Activated B cell treated with CpG ODN at 0.5 μM for 24 hours (primary cell): Measurements from ENCODE around the gene PQBP1. TPM values are rescaled to one million over a fixed set of nuclear protein-coding genes. Genes with fewer than 3 reads are reported as not detected.
"Not testable (repeated sequence)": the region's sequence is repeated elsewhere in the genome, so short reads cannot be mapped to it uniquely, and the experiment has no call there.

ENCODE experiments used
- ATAC-seq: fragments of 200-7000 bp; cut with Tn5 transposase; one replicate; pipeline ENCODE4 v1.10.0; 2021; ENCODE audit warnings: low read depth, mild to moderate bottlenecking, moderate library complexity
- CTCF ChIA-PET: fragments of 350-600 bp; sonication (Branson Sonifier 250); formaldehyde crosslinking; loops from one replicate; lab custom pipeline; 2021; ENCODE audit warnings: antibody characterized with exemption; lab: Charles Lee
- POLR2A ChIA-PET: fragments of 350-600 bp; sonication (Branson Sonifier 250); formaldehyde crosslinking; loops from one replicate; lab custom pipeline; 2021; ENCODE audit warnings: antibody characterized with exemption; lab: Charles Lee
- DNase-seq: peaks from one replicate; pipeline ENCODE4 v3.0.0; 2022
- H3K27ac Mint-ChIP-seq: one replicate; pipeline ENCODE4 v1.8.0; 2020; ENCODE audit warnings: mixed read lengths
- H3K27me3 Mint-ChIP-seq: one replicate; pipeline ENCODE4 v1.8.0; 2021; ENCODE audit warnings: mixed read lengths
- H3K36me3 Mint-ChIP-seq: one replicate; pipeline ENCODE4 v1.8.0; 2021; ENCODE audit warnings: low read depth, mixed read lengths
- H3K4me1 Mint-ChIP-seq: one replicate; pipeline ENCODE4 v1.8.0; 2021; ENCODE audit warnings: mixed read lengths
- H3K4me3 Mint-ChIP-seq: one replicate; pipeline ENCODE4 v1.8.0; 2020; ENCODE audit warnings: mild to moderate bottlenecking, mixed read lengths
- H3K9me3 Mint-ChIP-seq: one replicate; pipeline ENCODE4 v1.8.0; 2020; ENCODE audit warnings: mixed read lengths
- CTCF ChIP-seq: fragments of 200-600 bp; IDR thresholded peaks from one replicate; pipeline ENCODE4 v1.8.0; 2022; ENCODE audit warnings: antibody characterized with exemption, mild to moderate bottlenecking
- intact Hi-C: fragments of 100-400 bp; cut with micrococcal nuclease; formaldehyde crosslinking; loops from one replicate; pipeline ENCODE4 v1.15.1; 2024
- total RNA-seq: library from RNA; stranded (reverse); gene quantifications from 2 replicates; pipeline ENCODE4 v1.2.3, GENCODE V29; 2022

PQBP1 gene
- total RNA-seq, 1 donor from 2014 or later: 81.6 TPM

- no peak for DNase-seq
- ATAC-seq: no peak
- Mint-ChIP-seq H3K4me3 (no peak overlapping the region), H3K9me3 (no peaks in the 10 kb centered on the region), H3K27me3 (no peaks in the 10 kb centered on the region), H3K4me1 (peaks cover 5% of the 10 kb centered on the region), H3K36me3 (no peaks in the 10 kb centered on the region), H3K27ac (no peak overlapping the region)
- intact Hi-C loops: loop anchor here (1.0 kb wide), 1 partner anchor 90 kb away; no protein-coding TSS in a partner anchor
- CTCF ChIA-PET: no interaction called here
- no peak for TF ChIP-seq CTCF
- POLR2A ChIA-PET: no interaction called here
Observed at GRCh38 chrX:48854898-48855297, 42.8 kb upstream of the PQBP1 start.

DNA sequence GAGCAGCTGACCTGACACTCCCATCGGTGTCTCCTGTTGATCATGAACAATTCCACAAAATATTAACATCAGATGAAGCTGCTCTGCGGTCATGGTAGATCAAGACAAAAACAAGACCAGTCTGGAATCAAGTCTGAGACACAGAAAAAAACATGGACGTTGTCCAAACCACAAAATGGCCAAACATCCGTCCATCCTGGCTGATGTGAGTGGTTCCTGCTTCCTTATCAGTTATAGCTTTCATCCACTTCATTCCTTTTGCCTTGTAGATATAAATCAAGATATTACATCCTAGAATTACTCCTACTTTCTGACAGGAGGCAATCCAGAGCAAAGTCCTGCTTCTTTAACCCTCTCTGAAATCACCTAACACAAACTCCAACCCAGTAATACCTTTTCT lies 33.5 kb upstream of the PQBP1 start:
- Mint-ChIP-seq H3K4me1 (no peaks in the 10 kb centered on the region), H3K27me3 (peaks cover 4% of the 10 kb centered on the region), H3K27ac (no peak overlapping the region), H3K9me3 (no peaks in the 10 kb centered on the region), H3K4me3 (no peak overlapping the region), H3K36me3 (no peaks in the 10 kb centered on the region)
- ATAC-seq (no peak), DNase-seq (no peak)
- intact Hi-C loops: no loop called here
- ChIA-PET POLR2A (no interaction called here), CTCF (no interaction called here)
- TF ChIP-seq CTCF: no peak

DNA sequence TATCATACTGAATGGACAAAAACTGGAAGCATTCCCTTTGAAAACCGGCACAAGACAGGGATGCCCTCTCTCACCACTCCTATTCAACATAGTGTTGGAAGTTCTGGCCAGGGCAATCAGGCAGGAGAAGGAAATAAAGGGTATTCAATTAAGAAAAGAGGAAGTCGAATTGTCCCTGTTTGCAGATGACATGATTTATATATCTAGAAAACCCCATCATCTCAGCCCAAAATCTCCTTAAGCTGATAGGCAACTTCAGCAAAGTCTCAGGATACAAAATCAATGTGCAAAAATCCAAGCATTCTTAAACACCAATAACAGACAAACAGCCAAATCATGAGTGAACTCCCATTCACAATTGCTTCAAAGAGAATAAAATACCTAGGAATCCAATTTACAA lies 25.7 kb upstream of the PQBP1 start:
- ATAC-seq: not testable (repeated sequence)

GRCh38 chrX:48876944-48877343 lies 20.8 kb upstream of the PQBP1 start:
- H3K36me3 Mint-ChIP-seq, intact Hi-C loops, H3K27ac Mint-ChIP-seq, H3K9me3 Mint-ChIP-seq, CTCF ChIA-PET, H3K4me3 Mint-ChIP-seq, H3K27me3 Mint-ChIP-seq, POLR2A ChIA-PET, H3K4me1 Mint-ChIP-seq, DNase-seq, ATAC-seq: not testable (repeated sequence)

More for the DNA sequence above, 25.7 kb upstream of the PQBP1 start:
- H3K27ac Mint-ChIP-seq, CTCF ChIA-PET, DNase-seq, H3K4me1 Mint-ChIP-seq, intact Hi-C loops, POLR2A ChIA-PET, H3K4me3 Mint-ChIP-seq, H3K9me3 Mint-ChIP-seq, H3K36me3 Mint-ChIP-seq, H3K27me3 Mint-ChIP-seq: not testable (repeated sequence)

- POLR2A ChIA-PET: no interaction called here
- DNase-seq (no peak), ATAC-seq (no peak)
- Mint-ChIP-seq H3K4me1 (no peaks in the 10 kb centered on the region), H3K36me3 (no peaks in the 10 kb centered on the region), H3K27ac (no peak overlapping the region), H3K4me3 (no peak overlapping the region), H3K27me3 (no peaks in the 10 kb centered on the region), H3K9me3 (no peaks in the 10 kb centered on the region)
- intact Hi-C loops: no loop called here
- CTCF ChIA-PET: no interaction called here
- no peak for TF ChIP-seq CTCF
Observed at GRCh38 chrX:48883729-48884128, 14.0 kb upstream of the PQBP1 start.

- H3K4me3 Mint-ChIP-seq, ATAC-seq, H3K27me3 Mint-ChIP-seq, H3K9me3 Mint-ChIP-seq, POLR2A ChIA-PET, H3K36me3 Mint-ChIP-seq, H3K4me1 Mint-ChIP-seq, intact Hi-C loops, H3K27ac Mint-ChIP-seq, DNase-seq: not testable (repeated sequence)
- CTCF ChIA-PET: interaction anchor here (0.6 to 1.3 kb wide), 2 partner anchors 62 to 235 kb away, joined by 3 to 4 read pairs; no protein-coding TSS in a partner anchor
Observed at GRCh38 chrX:48886586-48886985, 11.1 kb upstream of the PQBP1 start.
